ENCODE results near the gene GLTPD2.
"Not testable (repeated sequence)": the region's sequence is repeated elsewhere in the genome, so short reads cannot be mapped to it uniquely, and the experiment has no call there.

GLTPD2 gene

DNA sequence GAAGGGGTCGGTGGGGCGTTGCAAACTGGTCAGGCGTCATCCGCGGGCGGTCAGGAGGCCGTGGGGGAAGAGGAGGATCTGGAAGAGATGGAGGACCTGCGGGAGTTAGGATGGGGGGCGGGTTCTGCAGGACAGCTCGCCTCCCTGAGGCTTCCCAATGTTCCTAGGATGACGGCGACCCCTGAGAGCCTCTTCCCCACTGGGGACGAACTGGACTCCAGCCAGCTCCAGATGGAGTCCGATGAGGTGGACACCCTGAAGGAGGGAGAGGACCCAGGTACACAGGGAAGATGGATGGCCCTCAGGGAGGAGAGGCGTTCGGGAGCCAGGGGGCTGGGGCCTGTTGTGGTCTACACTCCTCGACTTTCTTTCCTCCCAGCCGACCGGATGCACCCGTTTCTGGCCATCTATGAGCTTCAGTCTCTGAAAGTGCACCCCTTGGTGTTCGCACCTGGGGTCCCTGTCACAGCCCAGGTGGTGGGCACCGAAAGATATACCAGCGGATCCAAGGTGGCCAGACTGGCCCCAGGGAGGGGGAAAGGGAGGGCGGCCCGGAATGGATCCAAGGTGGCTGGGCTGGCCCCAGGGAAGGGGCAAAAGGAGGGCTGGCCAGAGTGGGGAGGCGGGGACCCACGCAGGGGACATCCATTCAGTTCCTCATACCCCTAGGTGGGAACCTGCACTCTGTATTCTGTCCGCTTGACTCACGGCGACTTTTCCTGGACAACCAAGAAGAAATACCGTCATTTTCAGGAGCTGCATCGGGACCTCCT lies 19.0 kb downstream of the GLTPD2 start:
- DNase-seq (ENCODE audit: low read depth, low spot score): no peak

DNA sequence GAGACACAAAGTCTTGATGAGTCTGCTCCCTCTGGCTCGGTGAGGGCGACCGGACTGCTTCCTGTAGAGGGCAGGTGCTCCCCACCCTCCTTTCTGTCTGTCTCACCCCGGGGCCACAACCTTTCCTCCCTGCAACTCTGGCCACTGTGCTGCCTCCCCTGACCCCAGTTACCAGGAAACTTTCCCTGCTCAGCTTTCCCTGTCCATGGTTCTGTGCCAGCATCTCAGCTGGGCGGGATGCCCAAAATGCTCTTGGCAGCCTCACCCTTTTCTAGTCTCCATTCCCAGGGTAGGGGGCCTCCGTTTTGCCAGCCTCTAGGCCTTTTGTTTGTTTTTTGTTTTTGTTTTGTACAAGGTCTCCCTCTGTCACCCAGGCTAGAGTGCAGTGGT lies 19.6 kb downstream of the GLTPD2 start:
- DNase-seq (ENCODE audit: low read depth, low spot score): no peak

DNA sequence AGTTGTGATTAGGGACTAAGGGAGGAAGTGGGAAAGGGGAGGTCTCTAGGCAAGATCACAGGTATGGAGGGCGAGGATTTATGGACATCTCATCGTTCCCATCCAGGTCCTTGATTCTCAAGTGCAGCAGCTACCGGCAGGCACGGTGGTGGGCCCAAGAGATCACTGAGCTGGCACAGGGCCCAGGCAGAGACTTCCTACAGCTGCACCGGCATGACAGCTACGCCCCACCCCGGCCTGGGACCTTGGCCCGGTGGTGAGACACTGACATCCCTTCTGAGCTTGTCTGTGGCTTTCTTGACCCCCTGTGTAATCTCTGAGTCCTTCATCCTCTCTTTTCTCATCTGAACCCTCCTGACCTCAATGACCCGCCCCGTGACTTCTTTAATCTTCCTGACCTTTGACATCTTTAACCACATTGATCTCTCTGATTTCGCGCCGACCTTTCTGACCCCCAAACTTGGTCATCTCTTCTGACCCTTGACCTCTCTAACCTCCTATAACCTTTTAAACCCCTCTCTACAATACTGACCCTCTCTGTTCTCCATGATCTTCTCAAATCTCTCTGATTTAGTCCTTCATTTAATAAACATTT lies 22.0 kb downstream of the GLTPD2 start:
- DNase-seq (ENCODE audit: low read depth, low spot score): no peak

DNA sequence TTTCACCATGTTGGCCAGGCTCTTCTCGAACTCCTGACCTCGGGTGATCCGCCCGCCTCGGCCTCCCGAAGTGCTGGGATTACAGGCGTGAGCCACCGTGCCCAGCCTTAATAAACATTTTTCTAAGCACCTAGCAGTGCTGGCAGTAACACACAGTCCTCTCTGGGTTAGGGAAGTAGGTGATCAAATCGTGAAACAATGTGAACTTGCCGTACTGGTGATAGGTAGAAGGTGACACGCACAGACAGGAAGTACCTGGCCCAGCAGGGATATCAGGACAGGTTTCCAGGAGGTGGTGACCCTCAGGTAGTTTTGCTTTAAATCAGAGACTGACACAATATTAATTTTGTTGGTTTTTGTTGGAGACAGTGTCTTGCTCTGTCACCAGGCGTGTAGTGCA lies 22.7 kb downstream of the GLTPD2 start:
- no peak for DNase-seq (ENCODE audit: low read depth, low spot score)

DNA sequence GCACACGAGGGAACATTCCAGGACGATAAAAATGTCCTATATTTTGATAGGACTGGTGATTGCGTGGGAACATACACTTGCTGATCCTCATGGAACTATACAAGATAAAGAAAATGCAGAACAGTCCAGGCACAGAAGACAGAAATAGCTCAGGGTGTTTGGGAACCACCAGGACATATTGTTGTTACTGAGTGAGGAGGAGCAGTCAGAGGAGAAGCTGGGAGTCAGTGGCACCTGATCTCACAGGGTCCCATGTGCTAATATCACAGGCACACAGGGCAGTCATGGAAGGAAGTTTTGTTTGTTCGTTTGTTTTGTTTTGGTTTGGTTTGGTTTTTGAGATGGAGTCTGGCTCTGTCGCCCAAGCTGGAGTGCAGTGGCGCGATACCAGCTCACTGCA lies 23.9 kb downstream of the GLTPD2 start:
- no peak for DNase-seq (ENCODE audit: low read depth, low spot score)

DNA sequence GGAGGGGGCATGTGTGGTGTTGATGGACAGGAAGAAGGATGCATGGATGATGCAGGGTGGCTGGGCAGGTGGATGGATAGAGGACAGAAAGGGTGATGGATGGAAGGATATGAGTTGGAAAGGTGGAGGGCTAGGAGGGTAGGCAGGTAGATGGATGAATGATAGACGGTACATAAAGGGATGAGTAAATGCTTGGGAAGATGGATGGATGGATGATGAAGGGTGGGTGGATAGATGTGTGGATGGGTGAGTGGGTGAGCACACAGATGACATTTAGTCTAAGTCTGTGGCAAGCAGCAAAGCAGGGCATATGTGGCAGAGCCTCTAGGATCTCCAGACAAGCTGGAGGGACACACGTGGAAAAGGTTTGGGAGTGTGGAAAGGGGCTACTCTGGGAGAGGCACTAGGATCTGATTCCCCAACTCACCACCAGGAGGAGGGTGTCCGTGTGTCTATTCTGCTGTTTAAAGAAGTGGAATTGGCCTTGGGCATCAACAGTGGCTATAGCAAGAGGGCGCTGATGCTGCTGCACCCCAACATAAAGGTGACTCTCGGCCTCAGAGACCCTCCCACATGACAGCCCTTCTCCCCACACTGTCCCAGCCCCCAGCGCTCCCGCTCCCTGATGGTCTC lies 26.4 kb downstream of the GLTPD2 start:
- no peak for DNase-seq (ENCODE audit: low read depth, low spot score)

DNA sequence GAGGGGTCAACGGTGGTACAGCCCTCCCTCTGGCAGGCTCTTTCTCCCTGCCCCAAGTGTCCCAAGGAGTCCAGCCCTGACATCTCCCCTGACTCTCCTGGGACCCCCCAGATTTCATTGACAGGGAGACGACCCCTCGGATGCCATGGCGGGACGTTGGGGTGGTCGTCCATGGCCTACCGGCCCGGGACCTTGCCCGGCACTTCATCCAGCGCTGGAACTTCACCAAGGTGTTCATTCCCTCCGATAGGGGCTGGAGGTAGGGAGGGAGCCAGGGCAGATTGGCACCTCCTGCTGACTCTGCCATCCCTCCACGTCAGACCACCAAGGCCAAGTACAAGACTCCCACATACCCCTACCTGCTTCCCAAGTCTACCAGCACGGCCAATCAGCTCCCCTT lies 28.1 kb downstream of the GLTPD2 start:
- DNase-seq (ENCODE audit: low read depth, low spot score): no peak

DNA sequence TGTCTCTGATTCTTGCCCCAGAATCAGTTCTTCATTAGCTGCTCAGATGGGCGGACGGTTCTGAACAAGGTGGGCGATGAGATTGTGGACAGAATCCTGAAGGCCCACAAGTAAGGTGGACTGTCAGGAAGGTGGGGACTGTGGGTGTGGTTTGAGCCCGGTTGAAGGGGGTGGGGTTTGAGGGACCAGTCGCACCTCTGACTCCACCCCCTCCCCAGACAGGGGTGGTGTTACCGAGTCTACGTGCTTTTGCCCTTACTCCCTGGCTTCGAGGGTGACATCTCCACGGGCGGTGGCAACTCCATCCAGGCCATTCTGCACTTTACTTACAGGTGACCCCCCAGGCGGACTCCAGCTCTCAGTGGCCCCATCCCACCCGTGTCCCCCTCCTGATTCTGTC lies 29.5 kb downstream of the GLTPD2 start:
- DNase-seq (ENCODE audit: low read depth, low spot score): no peak

DNA sequence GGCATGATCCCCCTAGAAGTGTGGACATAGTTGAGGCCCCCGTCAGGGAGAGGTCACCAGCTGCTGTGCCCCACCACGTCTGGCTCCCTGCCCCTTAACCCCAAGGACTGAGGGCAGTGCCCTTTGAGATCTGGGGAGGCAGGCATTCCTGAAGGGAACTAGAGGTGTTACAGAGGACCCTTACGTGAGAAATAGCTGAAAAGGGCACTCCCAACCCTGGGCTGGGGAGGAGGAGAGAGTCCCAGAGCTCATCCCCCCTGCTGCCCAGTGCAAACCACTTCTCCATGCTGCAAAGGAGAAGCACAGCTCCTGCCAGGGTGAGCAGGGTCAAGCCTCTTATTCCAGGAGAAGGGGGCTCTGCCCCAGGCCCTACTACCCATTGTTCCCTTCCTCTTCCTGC lies 34.1 kb downstream of the GLTPD2 start:
- DNase-seq (ENCODE audit: low read depth, low spot score): no peak

DNA sequence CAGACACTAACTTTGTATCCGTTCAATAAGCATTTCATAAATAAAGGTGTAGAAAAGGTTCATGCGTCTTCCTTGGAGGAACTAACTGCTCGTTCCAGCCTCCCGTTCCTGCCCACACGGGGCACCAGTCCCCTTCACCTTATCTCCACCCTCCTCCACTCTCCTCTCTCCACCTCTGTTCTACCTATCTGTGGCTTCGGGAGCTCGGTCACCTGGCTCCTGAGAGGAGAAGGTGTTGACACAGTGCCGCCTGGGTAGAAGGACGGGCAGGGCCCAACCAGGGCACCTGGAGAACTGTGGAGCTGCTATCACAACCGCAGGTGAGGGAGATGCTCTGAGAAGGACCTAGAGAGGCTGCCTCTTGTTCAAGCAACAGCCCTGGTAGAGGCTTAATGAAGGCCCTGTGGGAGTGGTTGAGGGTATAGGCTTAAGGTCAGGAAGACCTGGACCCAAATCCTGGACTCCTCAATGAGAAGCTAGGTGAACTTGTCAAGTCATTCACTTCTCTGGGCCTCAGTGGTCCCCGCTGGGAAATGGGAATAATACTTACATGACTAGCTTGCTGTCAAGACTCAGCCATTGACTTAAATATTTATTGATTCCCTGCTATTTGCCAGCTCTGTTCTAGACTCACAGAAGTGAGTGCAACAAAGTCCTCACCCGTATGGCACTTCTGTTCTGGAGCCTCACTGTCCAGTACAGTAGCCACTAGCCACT lies 34.8 kb downstream of the GLTPD2 start:
- DNase-seq (ENCODE audit: low read depth, low spot score): no peak

DNA sequence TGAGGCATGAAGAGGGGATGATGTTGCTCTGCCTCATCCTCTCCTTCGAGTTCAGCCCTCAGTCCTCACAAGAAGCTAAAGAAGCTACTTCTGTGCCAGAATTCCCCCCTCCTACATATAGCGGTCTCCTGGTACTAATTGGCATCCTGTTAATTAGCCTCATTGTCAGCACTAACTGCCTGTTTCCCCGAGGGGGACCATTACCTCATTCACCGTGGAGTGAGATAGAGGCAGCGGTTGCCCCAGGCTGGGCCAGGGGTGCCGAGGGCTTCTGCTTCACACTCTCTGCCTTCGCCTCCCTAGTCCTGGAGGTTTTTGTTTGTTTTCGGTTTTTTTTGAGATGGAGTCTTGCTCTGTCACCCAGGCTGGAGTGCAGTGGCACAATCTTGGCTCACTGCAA lies 38.6 kb downstream of the GLTPD2 start:
- no peak for DNase-seq (ENCODE audit: low read depth, low spot score)

DNA sequence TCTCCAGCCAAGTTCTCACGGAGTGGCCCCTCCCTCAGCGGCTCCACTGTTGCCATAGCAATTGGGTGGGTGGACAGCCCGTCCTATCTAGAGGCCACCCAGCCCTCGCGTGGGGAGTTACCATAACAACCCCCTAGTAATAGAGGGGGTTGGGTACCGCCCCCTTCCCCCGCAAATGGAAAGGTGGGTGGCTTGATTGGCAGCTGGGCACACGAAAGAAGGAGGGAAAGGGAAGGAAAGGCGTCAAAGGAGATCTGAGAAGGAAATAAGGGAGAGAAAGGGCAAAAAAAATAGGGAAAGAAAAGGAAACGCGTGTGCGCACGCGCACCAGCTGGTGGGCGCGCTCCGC lies 44.0 kb downstream of the GLTPD2 start:
- DNase-seq (ENCODE audit: low read depth, low spot score): not testable (repeated sequence)

DNA sequence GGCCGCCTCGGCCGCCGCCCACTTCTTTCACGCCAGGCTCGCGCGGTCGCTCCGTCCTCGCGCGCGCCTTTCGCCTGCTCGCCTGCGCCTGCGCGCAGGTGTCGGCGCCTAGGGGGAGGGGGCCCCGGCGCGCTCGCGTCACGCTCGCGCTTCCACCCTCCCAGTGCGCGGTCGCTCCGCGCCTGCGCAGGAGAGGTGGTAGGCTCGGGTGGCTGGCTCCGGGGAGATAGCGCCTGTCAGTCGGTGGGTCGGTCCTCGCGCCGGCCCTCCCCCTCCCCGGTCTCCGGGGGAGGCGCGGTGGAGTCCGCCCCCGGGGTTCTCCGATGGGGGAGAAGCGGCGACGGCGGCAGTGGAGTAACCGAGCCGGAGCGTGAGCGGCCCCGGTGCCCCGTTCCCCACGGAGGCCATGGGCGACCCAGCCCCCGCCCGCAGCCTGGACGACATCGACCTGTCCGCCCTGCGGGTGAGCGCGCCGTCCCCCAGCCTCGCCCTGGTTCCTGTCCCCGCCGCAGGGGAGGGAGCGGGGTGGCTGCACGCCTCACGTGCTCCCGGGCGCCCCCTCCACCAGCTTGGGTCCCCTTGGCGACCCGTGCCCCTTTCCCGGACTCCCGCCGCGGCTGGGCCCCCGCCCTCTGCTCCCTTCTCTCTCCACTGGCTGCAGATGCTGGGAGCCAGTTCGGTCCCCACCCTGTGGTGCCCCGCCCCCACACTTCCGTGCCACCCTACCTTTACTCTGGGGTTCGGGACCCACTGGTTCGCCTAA lies 44.6 kb downstream of the GLTPD2 start, which contains the start of gene MINK1:
Gene MINK1 (plus strand): TSS at position 163 of the 763 bp plus-strand sequence. CDS start 244 bp downstream, at position 407.
- peak; percentile 69 for DNase-seq (ENCODE audit: low read depth, low spot score)

DNA sequence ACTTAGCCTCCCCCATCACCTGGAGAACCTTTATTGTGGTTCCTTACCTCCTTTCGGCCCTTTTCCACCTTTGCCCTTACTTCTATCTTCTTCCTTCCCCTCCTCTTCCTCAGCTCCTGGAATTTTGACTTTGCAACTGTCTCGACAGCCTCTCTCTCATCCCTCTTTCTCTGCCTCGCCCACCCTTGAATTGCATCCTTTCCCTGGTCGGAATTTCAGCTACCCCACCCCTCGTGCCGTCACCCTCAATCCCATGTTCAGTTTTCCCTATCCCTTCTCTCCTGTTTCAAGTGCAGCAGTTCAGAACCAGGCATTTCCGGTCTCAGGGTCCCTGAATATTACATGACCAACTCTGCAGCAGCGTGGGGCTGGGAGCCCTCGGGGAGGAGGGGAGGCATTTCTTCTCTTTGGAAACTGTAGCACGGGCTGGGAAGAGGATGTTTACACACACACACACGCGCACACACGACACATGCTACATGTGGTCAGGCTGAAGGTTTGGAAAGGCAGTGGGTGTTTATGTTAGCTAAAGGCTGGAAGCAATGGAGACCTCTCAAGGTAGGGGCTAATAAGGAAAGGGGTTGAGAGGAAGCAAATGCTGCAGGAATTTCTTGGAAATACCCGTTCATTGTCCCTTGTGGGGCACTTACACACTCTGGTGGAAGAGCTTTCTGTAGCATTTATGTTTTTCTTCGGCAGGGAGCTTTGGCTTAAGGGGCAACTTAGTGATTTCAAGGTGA lies 45.3 kb downstream of the GLTPD2 start:
- DNase-seq (ENCODE audit: low read depth, low spot score): no peak

DNA sequence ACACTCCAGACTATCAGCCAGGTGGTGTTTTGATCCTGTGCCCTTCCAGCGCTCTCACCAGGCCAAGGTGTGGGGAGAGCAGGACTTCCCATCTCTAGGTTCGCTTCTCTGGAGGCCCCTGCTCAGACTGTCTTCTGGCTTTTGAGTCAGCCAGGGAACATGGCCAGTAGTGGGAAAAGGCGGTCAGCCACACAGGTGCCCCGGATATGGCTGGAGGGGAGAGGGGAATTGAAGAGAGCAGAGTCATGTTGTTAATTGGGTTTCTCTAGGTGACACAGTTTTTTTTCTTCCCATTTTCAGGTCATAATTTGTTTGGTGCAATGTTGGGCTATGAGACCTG lies 45.9 kb downstream of the GLTPD2 start:
- DNase-seq (ENCODE audit: low read depth, low spot score): no peak

DNA sequence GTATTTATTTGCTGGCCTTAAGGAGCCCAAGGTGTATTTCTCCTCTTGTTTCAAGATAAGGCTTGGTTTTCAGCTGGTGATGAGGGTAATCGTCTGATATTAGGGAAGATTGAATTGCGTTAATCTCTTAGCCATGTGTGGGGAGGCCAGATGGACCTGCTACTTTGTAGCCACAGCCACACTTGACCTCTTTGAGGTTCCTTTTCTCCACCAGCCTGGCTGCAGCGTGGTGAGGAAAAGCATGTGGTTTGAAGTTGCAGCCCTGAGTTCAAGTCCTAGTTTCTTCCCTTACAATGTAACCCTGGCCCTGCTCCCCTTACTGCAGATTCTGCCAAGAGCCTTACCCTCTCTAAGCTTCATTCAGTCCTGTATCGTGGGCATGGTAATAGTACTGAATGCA lies 47.5 kb downstream of the GLTPD2 start:
- no peak for DNase-seq (ENCODE audit: low read depth, low spot score)

DNA sequence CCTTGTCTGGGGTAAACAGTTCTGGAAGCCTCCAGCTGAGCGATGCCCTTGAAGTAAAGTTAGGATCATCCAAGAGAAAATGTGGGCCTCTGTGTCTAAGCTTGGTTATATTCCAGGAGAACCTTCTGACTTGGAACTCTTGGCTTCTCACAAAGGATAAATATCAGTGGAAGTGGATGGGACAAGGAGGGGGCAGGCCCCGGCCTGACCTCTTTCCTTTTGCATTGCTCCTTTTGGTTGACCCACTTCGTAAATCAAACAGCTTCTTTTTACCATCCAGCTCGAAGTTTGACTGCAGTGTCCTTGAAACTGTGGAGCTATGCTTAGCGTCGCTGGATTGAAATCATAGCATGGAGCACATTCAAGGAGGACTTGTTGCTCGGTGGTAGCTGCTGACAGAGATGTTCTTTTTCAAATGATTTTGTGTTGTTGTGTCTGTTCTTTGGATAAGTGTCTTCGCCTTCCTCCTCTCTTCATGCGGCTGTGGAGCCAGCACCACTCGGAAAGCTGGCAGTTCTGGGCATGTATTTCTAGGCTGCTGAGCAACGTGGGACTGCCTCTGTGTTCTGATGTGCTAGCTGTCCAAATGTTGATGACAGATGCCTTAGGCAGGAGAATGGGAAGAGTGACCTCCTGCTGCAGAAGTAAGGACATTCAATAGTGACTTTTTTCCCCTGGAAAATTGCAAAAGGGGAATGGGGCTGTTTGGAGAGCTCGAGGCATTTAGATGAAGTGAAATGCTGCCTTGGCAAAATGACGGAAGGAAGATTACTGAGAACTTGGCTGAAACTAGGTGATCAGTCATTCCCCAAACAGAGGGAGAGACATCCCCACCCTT lies 48.9 kb downstream of the GLTPD2 start:
- DNase-seq (ENCODE audit: low read depth, low spot score): no peak

DNA sequence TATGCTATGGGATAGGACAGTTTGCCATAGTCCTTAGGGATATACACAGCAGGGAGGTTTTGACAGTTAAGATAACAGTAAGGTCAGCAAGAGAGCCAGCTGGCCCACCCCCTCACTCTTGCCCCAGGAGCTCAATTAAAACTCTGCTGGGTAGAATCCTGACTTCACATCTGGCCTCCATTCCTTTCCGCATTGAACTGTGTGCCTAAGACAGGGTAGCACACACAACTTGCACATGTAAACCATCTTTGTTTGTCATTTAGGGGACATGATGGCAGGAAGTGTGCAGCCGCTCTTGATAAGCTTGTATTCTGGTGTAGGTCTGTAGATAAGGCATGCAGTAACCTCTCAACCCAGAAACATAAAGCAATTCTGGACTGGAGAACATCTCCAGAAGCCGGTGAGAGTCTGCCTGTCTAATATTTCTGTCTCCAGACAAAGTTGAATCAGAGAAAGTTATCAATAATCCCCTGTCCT lies 49.6 kb downstream of the GLTPD2 start:
- no peak for DNase-seq (ENCODE audit: low read depth, low spot score)

DNA sequence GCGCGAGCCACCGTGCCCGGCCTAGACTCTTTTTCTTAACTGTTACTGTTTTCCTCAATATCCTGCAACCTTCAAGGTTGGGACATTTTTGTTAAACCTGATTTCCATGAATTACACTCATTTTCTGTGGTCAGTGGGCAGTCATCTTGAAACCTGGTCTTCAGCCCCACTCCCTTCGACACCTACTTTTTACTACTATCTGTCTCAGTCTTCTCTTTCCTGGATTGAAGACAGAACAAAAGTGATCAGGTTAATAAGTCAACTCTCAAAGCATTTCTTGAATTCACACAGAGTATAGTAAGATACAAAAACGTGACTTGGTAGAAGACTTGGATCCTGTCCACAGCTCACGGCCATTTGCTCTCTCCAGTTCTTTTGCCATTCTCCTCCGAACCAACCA lies 50.5 kb downstream of the GLTPD2 start:
- DNase-seq (ENCODE audit: low read depth, low spot score): no peak

Data from activated naive CD8-positive, alpha-beta T cell treated with anti-CD3 and anti-CD28 coated beads, Interleukin-2, amount 50 U/mL, for 16 hours (primary cell).